GM18502 (cell line): ENCODE results near the gene ZP2.
"Not testable (repeated sequence)": the region's sequence is repeated elsewhere in the genome, so short reads cannot be mapped to it uniquely, and the experiment has no call there.

ENCODE experiments used
- ATAC-seq: cut with Tn5 transposase; IDR thresholded peaks from one replicate; pipeline ENCODE4 v1.9.1; 2021; ENCODE audit warnings: mild to moderate bottlenecking; ENCODE audit not compliant: unreplicated experiment, poor library complexity

ZP2 gene

GRCh38 chr16:21218153-21218552, 6.8 kb upstream of the ZP2 start:
- no peak for ATAC-seq

DNA sequence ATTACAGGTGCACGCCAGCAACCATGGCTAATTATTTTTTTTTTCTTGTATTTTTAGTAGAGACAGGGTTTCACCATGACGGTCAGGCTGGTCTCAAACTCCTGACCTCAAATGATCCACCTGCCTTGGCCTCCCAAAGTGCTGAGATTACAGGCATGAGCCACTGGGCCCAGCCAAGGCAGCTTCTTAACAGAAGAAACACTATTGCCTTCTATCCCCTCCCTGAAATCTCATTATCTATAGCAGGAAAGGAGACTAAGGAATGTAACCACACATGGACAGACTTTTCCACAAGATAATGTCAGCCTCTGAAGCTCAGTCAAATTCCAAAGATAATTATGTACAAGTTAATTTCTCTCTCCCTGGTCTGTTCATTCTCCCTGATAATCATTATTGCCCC, 5.7 kb upstream of the ZP2 start:
- ATAC-seq = no peak

DNA sequence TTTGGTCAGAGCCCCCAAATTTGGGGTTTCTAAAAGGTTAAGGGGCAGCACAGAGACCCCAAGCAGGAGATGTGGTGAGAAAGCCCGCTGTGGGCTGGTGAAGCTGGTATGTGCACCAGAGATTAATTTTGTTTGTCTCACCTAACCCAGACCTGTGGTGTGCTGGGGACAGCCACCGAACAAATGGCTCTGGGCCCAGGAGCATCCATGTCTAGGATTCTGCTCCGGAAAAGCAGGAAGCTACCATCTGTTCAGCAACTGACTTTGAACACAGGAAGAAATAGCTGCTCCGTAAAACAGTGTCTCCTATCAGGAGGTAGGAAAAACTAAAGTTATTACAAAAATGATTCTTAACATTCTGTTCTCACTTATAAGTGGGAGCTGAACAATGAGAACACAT, 2.7 kb upstream of the ZP2 start:
- no peak for ATAC-seq

GRCh38 chr16:21208446-21209230, 2.7 kb downstream of the ZP2 start:
- no peak for ATAC-seq

- ATAC-seq = no peak
Measured at GRCh38 chr16:21206550-21206949, 4.8 kb downstream of the ZP2 start.

DNA sequence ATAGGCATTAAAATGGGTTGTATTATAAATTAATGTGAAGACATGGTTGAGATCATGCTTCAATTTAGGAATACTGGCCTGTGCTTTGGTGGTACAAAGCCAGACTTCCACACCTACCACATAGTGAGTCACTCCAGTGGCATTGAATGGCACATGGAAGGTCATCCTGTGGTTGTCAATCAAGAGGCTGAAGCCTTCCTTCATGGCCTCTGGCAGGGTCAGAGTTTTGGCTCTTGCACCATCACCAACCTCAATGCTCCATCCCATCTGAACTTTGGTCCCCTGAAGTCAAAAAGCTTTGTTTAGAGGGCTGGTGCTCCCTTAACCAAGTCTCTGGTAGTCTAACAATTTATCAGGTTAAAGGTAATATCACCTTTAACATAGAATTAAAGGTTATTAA, 6.1 kb downstream of the ZP2 start:
- no peak for ATAC-seq

GRCh38 chr16:21203155-21203797, 8.1 kb downstream of the ZP2 start:
- ATAC-seq = no peak

DNA sequence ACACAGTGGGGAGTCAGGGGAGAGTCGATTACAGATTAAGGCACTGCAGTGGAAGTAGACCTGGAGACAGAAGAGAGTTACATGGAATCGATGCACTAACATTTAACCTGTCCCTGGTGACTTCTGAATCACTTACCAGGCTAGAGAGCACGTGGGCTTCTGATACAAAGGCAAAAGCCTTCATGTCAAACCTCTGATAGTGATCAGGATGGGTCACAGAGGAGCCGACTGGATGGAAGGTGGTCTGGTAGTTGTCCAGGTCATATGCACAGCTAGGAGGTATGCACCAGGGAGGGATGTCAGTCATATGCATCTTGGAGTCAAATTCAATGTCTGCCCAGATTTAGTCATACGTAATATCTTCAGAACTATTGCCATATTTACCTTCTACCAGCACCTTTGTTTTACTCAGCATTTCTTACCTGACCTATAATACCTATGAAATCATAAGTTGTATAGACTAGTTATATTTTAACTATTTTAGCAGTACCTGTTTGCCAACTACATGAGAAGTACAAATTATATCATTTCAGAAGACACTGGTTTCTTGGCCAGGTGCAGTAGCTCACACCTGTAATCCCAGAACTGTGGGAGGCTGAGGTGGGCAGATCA, 11.7 kb downstream of the ZP2 start:
- no peak for ATAC-seq

GRCh38 chr16:21197621-21198020, 13.8 kb downstream of the ZP2 start:
- no peak for ATAC-seq

DNA sequence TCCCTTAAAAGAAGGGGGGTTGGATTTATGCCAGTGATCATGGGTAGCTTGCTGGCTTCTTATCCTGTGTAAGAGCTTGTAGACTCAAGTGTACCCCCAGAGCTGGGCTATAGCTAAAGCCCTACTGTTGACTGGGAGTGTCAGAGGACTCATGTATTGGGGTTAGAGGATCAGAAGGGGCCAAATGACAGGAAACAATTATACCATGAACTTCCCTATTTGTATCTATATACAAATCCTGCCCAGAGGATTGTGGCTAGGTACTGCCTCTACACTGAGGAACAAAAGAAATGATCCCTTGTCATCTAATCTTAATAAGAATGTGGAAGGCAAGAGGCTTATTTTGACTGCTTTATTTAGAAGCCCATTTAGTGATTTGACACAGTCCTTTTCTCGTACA, 14.3 kb downstream of the ZP2 start:
- no peak for ATAC-seq

DNA sequence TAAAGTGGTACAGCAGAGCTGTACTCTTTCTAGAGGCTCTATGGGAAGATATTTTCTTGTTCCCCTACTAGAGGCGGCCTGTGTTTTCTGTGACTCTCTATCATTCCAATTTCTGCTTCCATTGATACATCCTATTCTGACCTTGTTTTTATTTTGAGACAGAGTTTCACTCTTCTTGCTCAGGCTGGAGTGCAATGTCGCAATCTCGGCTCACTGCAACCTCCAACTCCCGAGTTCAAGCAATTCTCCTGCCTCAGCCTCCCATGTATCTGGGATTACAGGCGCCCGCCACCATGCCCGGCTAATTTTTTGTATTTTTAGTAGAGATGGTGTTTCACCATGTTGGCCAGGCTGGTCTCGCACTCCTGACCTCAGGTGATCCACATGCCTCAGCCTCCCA, 16.0 kb downstream of the ZP2 start:
- ATAC-seq = not testable (repeated sequence)

GRCh38 chr16:21194771-21195301, 16.5 kb downstream of the ZP2 start:
- ATAC-seq = no peak

DNA sequence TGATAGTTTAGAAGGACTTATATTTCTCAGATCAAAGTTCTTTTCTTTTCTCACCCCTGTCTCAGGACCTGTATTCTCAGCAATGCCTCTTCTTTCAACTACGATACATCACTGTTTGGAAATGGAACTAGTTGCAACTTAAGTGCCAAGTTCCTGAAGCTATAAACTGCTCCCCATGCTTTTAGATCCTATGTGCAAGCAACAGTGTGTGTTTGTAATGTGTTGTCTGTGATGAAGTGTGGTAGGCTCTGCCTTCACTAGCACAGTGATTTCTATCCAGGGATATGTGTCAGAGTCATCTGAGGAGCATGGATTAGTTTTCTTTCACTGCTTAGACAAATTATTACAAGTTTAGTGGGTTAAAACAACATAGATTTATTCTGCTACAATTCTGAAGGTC, 18.4 kb downstream of the ZP2 start:
- ATAC-seq = no peak

DNA sequence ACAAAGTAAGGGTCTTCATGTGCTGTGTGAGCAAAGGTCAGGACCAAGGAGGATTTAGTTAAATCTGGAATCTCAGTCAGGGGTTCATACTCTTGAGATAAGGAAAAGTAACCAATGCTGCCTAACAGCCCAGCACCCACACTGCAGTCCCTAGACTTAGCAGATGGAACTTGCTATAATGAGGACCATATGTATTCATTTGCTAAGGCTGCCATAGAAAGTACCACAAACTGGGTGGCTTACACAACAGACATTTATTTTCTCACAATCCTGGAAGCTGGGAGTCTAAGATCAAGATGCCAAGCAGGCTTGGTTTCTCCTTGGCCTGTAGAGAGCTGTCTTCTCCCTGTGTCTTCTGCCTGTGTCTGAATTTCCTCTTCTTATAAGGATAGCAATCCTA, 20.8 kb downstream of the ZP2 start:
- no peak for ATAC-seq

GRCh38 chr16:21190013-21190412, 21.4 kb downstream of the ZP2 start:
- no peak for ATAC-seq

DNA sequence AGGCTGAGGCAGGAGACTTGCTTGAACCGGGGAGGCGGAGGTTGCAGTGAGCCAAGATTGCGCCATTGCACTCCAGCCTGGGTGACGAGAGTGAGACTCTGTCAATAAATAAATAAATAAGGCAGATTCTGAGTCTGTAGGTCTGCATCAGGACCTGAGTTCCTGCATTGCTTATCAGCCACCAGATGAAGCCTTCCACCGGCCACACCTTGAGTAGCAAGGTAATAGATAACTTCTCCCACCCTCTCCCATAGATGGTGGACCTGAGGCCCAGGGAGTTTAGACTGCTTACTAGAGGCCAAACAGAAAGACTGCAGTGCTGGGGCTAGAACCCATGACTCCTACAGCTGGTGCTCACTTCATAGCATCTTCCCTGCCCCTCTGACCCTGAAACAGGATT, 22.1 kb downstream of the ZP2 start:
- ATAC-seq = no peak

- ATAC-seq = no peak
Measured at GRCh38 chr16:21186326-21186691, 25.1 kb downstream of the ZP2 start.

- ATAC-seq = no peak
Measured at GRCh38 chr16:21185659-21186325, 25.6 kb downstream of the ZP2 start.

- ATAC-seq = no peak
Measured at GRCh38 chr16:21184834-21185233, 26.5 kb downstream of the ZP2 start.

DNA sequence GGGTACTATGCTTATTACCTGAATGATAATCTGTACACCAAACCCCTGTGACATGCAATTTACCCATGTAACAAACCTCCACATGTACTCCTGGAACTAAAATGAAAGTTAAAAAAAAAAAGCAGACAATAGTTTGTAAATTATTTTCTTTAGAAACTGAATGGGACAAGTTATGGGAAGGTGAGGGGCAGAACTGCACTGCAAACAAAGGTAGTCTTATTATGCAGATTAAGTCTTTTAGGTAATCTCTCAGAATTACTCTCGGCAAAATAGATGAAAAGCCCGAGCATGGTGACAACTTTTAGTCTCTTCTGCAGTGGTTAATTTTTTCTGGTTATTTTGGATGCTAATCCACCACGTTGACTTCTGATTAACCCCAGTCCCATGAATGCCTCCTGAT, 27.4 kb downstream of the ZP2 start:
- no peak for ATAC-seq

DNA sequence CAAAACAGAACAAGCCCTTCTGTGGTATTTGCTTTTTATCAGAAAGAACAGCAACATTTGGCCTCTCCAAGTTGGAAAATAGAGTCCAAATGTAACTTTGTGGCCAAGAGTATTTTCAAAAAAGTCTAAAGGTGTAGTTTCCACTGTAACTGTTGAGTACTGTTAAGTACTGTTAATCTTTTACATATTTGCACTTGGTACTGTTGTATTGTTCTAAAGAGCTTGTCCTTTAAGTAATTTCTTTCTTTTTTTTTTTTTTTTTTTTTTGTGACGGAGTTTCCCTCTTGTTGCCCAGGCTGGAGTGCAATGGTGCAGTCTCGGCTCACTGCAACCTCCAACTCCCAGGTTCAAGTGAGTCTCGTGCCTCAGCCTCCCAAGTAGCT, 31.4 kb downstream of the ZP2 start:
- no peak for ATAC-seq
